Activated CD4-positive, alpha-beta memory T cell treated with anti-CD3 and anti-CD28 coated beads, Interleukin-2, amount 10 ng/mL, durations not matched to agents 7 days and 5 days (primary cell): Measurements from ENCODE around the gene GMDS. TPM values are rescaled to one million over a fixed set of nuclear protein-coding genes. Genes with fewer than 3 reads are reported as not detected.
A peak's percentile ranks its signal among the peaks of the same experiment; 100 is the strongest.

Experiments
- CTCF ChIA-PET: fragments of 350-600 bp; sonication (Branson Sonifier 250); formaldehyde crosslinking; loops from one replicate; lab custom pipeline; 2021; ENCODE audit warnings: antibody characterized with exemption, inconsistent platforms; lab: Charles Lee
- POLR2A ChIA-PET: fragments of 350-600 bp; sonication (Branson Sonifier 250); formaldehyde crosslinking; loops from one replicate; lab custom pipeline; 2021; ENCODE audit warnings: antibody characterized with exemption; lab: Charles Lee
- DNase-seq: peaks from one replicate; pipeline ENCODE4 v3.0.0-alpha.2; 2020
- H3K27ac Mint-ChIP-seq: one replicate; pipeline ENCODE4 v1.8.0; 2021; ENCODE audit warnings: mild to moderate bottlenecking, mixed read lengths
- H3K27me3 Mint-ChIP-seq: one replicate; pipeline ENCODE4 v1.8.0; 2021; ENCODE audit warnings: mixed read lengths
- H3K36me3 Mint-ChIP-seq: one replicate; pipeline ENCODE4 v1.8.0; 2021; ENCODE audit warnings: low read depth, mixed read lengths
- H3K4me1 Mint-ChIP-seq: one replicate; pipeline ENCODE4 v1.8.0; 2021; ENCODE audit warnings: mixed read lengths
- H3K4me3 Mint-ChIP-seq: one replicate; pipeline ENCODE4 v1.8.0; 2021; ENCODE audit warnings: mild to moderate bottlenecking, mixed read lengths
- H3K9me3 Mint-ChIP-seq: one replicate; pipeline ENCODE4 v1.8.0; 2021; ENCODE audit warnings: mixed read lengths
- total RNA-seq, 2 experiments: library from RNA; stranded (reverse); gene quantifications; one replicate each; pipeline ENCODE4 v1.2.3, GENCODE V29; 2021

The GMDS gene
- total RNA-seq, 2 experiments from 2014 or later = 23.7 to 24.7 TPM

GRCh38 chr6:2215342-2215741 lies 30.1 kb downstream of the GMDS start:
- no peak overlapping the region for H3K27ac Mint-ChIP-seq
- POLR2A ChIA-PET = no interaction called here
- H3K36me3 Mint-ChIP-seq = no peaks in the 10 kb centered on the region
- no peaks in the 10 kb centered on the region for H3K9me3 Mint-ChIP-seq
- no peak for DNase-seq
- H3K4me3 Mint-ChIP-seq = no peak overlapping the region
- peaks cover 3% of the 10 kb centered on the region for H3K27me3 Mint-ChIP-seq
- CTCF ChIA-PET = no interaction called here
- H3K4me1 Mint-ChIP-seq = no peaks in the 10 kb centered on the region

- Mint-ChIP-seq H3K4me1 (no peaks in the 10 kb centered on the region), H3K9me3 (no peaks in the 10 kb centered on the region), H3K36me3 (no peaks in the 10 kb centered on the region), H3K4me3 (no peak overlapping the region), H3K27me3 (peaks cover 3% of the 10 kb centered on the region), H3K27ac (no peak overlapping the region)
- no peak for DNase-seq
- ChIA-PET POLR2A (no interaction called here), CTCF (interaction anchor here (0.6 to 1.2 kb wide), 3 partner anchors 8 to 141 kb away, joined by 3 to 5 read pairs (median 3); no protein-coding TSS in a partner anchor)
Measured at GRCh38 chr6:2213086-2213485, 32.3 kb downstream of the GMDS start.

GRCh38 chr6:2209226-2209809 lies 36.1 kb downstream of the GMDS start:
- H3K27ac Mint-ChIP-seq = no peak overlapping the region
- H3K9me3 Mint-ChIP-seq = no peaks in the 10 kb centered on the region
- H3K4me3 Mint-ChIP-seq = no peak overlapping the region
- POLR2A ChIA-PET = no interaction called here
- no peaks in the 10 kb centered on the region for H3K36me3 Mint-ChIP-seq
- CTCF ChIA-PET = interaction anchor here (0.5 to 3.0 kb wide), 18 partner anchors 10 to 613 kb away, joined by 3 to 26 read pairs (median 4); no protein-coding TSS in a partner anchor
- peak; percentile 50 for DNase-seq
- H3K4me1 Mint-ChIP-seq = no peaks in the 10 kb centered on the region
- no peaks in the 10 kb centered on the region for H3K27me3 Mint-ChIP-seq

- no peaks in the 10 kb centered on the region for H3K9me3 Mint-ChIP-seq
- no peak overlapping the region for H3K4me3 Mint-ChIP-seq
- no peak overlapping the region for H3K27ac Mint-ChIP-seq
- CTCF ChIA-PET = interaction anchor here (0.6 to 3.0 kb wide), 11 partner anchors 11 to 612 kb away, joined by 3 to 26 read pairs (median 4); no protein-coding TSS in a partner anchor
- POLR2A ChIA-PET = interaction anchor here (0.8 kb wide), 1 partner anchor 145 kb away, joined by 3 read pairs; no protein-coding TSS in a partner anchor
- H3K4me1 Mint-ChIP-seq = no peaks in the 10 kb centered on the region
- no peaks in the 10 kb centered on the region for H3K27me3 Mint-ChIP-seq
- H3K36me3 Mint-ChIP-seq = no peaks in the 10 kb centered on the region
- no peak for DNase-seq
Measured at GRCh38 chr6:2208468-2208867, 36.9 kb downstream of the GMDS start.

- CTCF ChIA-PET = no interaction called here
- POLR2A ChIA-PET = no interaction called here
Measured at GRCh38 chr6:2205396-2205795, 40.0 kb downstream of the GMDS start.

GRCh38 chr6:2204272-2204671 lies 41.1 kb downstream of the GMDS start:
- no peak overlapping the region for H3K4me3 Mint-ChIP-seq
- no peaks in the 10 kb centered on the region for H3K27me3 Mint-ChIP-seq
- H3K4me1 Mint-ChIP-seq = no peaks in the 10 kb centered on the region
- no peak overlapping the region for H3K27ac Mint-ChIP-seq
- ChIA-PET CTCF (no interaction called here), POLR2A (no interaction called here)
- H3K9me3 Mint-ChIP-seq = no peaks in the 10 kb centered on the region
- DNase-seq = no peak
- H3K36me3 Mint-ChIP-seq = no peaks in the 10 kb centered on the region

More at GRCh38 chr6:2205396-2205795, 40.0 kb downstream of the GMDS start:
- Mint-ChIP-seq H3K9me3 (no peaks in the 10 kb centered on the region), H3K36me3 (no peaks in the 10 kb centered on the region), H3K27ac (no peak overlapping the region), H3K4me1 (no peaks in the 10 kb centered on the region), H3K4me3 (no peak overlapping the region), H3K27me3 (no peaks in the 10 kb centered on the region)
- no peak for DNase-seq

GRCh38 chr6:2203264-2203663 lies 42.1 kb downstream of the GMDS start:
- no peaks in the 10 kb centered on the region for H3K27me3 Mint-ChIP-seq
- no peak overlapping the region for H3K27ac Mint-ChIP-seq
- POLR2A ChIA-PET = no interaction called here
- H3K36me3 Mint-ChIP-seq = no peaks in the 10 kb centered on the region
- no peaks in the 10 kb centered on the region for H3K4me1 Mint-ChIP-seq
- CTCF ChIA-PET = no interaction called here
- H3K9me3 Mint-ChIP-seq = no peaks in the 10 kb centered on the region
- DNase-seq = no peak
- H3K4me3 Mint-ChIP-seq = no peak overlapping the region

- CTCF ChIA-PET = interaction anchor here (1.2 to 2.0 kb wide), 2 partner anchors 11 to 601 kb away, joined by 3 to 7 read pairs; no protein-coding TSS in a partner anchor
- peaks cover 3% of the 10 kb centered on the region for H3K27me3 Mint-ChIP-seq
- H3K36me3 Mint-ChIP-seq = no peaks in the 10 kb centered on the region
- H3K4me3 Mint-ChIP-seq = no peak overlapping the region
- no peaks in the 10 kb centered on the region for H3K4me1 Mint-ChIP-seq
- no peaks in the 10 kb centered on the region for H3K9me3 Mint-ChIP-seq
- H3K27ac Mint-ChIP-seq = no peak overlapping the region
- POLR2A ChIA-PET = no interaction called here
- DNase-seq = no peak
Measured at GRCh38 chr6:2197984-2198383, 47.4 kb downstream of the GMDS start.

- Mint-ChIP-seq H3K27me3 (peaks cover 3% of the 10 kb centered on the region), H3K36me3 (no peaks in the 10 kb centered on the region), H3K27ac (no peak overlapping the region), H3K9me3 (no peaks in the 10 kb centered on the region), H3K4me1 (no peaks in the 10 kb centered on the region), H3K4me3 (no peak overlapping the region)
- CTCF ChIA-PET = interaction anchor here (2.0 kb wide), 1 partner anchor 11 kb away, joined by 7 read pairs; no protein-coding TSS in a partner anchor
- no peak for DNase-seq
- POLR2A ChIA-PET = no interaction called here
Measured at GRCh38 chr6:2197177-2197671, 48.2 kb downstream of the GMDS start.

- Mint-ChIP-seq H3K4me3 (no peak overlapping the region), H3K27me3 (peaks cover 3% of the 10 kb centered on the region), H3K9me3 (no peaks in the 10 kb centered on the region), H3K27ac (no peak overlapping the region), H3K36me3 (no peaks in the 10 kb centered on the region), H3K4me1 (no peaks in the 10 kb centered on the region)
- POLR2A ChIA-PET = no interaction called here
- no peak for DNase-seq
- CTCF ChIA-PET = interaction anchor here (1.0 to 2.0 kb wide), 2 partner anchors 13 kb away, joined by 3 to 7 read pairs; no protein-coding TSS in a partner anchor
Measured at GRCh38 chr6:2196079-2196679, 49.2 kb downstream of the GMDS start.

- Mint-ChIP-seq H3K27ac (no peak overlapping the region), H3K27me3 (peaks cover 5% of the 10 kb centered on the region), H3K4me1 (no peaks in the 10 kb centered on the region), H3K9me3 (no peaks in the 10 kb centered on the region), H3K36me3 (no peaks in the 10 kb centered on the region), H3K4me3 (no peak overlapping the region)
- ChIA-PET POLR2A (no interaction called here), CTCF (interaction anchor here (0.7 to 1.1 kb wide), 5 partner anchors 13 to 1078 kb away, joined by 3 to 5 read pairs (median 3); no protein-coding TSS in a partner anchor)
- no peak for DNase-seq
Measured at GRCh38 chr6:2194643-2195042, 50.8 kb downstream of the GMDS start.

- Mint-ChIP-seq H3K9me3 (no peaks in the 10 kb centered on the region), H3K4me3 (no peak overlapping the region), H3K36me3 (no peaks in the 10 kb centered on the region), H3K4me1 (no peaks in the 10 kb centered on the region), H3K27me3 (peaks cover 10% of the 10 kb centered on the region), H3K27ac (no peak overlapping the region)
- no peak for DNase-seq
- CTCF ChIA-PET = no interaction called here
- POLR2A ChIA-PET = no interaction called here
Measured at GRCh38 chr6:2193931-2194330, 51.5 kb downstream of the GMDS start.

GRCh38 chr6:2192976-2193375 lies 52.4 kb downstream of the GMDS start:
- Mint-ChIP-seq H3K4me3 (no peak overlapping the region), H3K27ac (no peak overlapping the region), H3K27me3 (peaks cover 12% of the 10 kb centered on the region), H3K36me3 (no peaks in the 10 kb centered on the region), H3K4me1 (no peaks in the 10 kb centered on the region), H3K9me3 (no peaks in the 10 kb centered on the region)
- CTCF ChIA-PET = interaction anchor here (0.6 kb wide), 1 partner anchor 16 kb away, joined by 3 read pairs; no protein-coding TSS in a partner anchor
- no peak for DNase-seq
- POLR2A ChIA-PET = no interaction called here
